SU-DHL-6 (cell line): ENCODE data around the gene SMOC2.

Experiments used
- H2AFZ ChIP-seq: fragments of 200-600 bp; sonication (generic); 2 replicates; pipeline ENCODE4 v1.6.1; 2014; ENCODE audit warnings: low read depth, mild to moderate bottlenecking, moderate library complexity, mixed read lengths, antibody characterized with exemption, low read length; ENCODE audit not compliant: severe bottlenecking
- H3F3A ChIP-seq: fragments of 200-600 bp; shearing (Covaris generic); 2 replicates; pipeline ENCODE4 v1.6.0; 2016; ENCODE audit warnings: antibody characterized with exemption, mild to moderate bottlenecking; ENCODE audit not compliant: insufficient read depth
- H3K27ac ChIP-seq: fragments of 200-600 bp; sonication (generic); 2 replicates; pipeline ENCODE4 v1.5.1; 2016; ENCODE audit warnings: low read depth, mild to moderate bottlenecking, low read length, moderate library complexity, mixed read lengths
- H3K27me3 ChIP-seq: fragments of 200-600 bp; sonication (generic), shearing (Covaris generic); 2 replicates; pipeline ENCODE4 v1.6.0; 2014; ENCODE audit warnings: mild to moderate bottlenecking, low read length
- H3K36me3 ChIP-seq: fragments of 200-600 bp; sonication (generic); 2 replicates; pipeline ENCODE4 v1.6.1; 2014; ENCODE audit warnings: mild to moderate bottlenecking, low read length, mixed read lengths
- H3K4me2 ChIP-seq: fragments of 300-600, 200-600 bp; shearing (Covaris generic), sonication (generic); 2 replicates; pipeline ENCODE4 v1.6.0; 2014; ENCODE audit warnings: low read length, low read depth, mild to moderate bottlenecking; ENCODE audit not compliant: poor library complexity, severe bottlenecking
- H3K4me3 ChIP-seq: fragments of 200-600 bp; sonication (generic); 2 replicates; pipeline ENCODE4 v1.5.1; 2014; ENCODE audit warnings: antibody characterized with exemption, low read length, mild to moderate bottlenecking, mixed read lengths; ENCODE audit not compliant: insufficient read depth, poor library complexity, severe bottlenecking
- H3K79me2 ChIP-seq: fragments of 200-600 bp; sonication (generic); 2 replicates; pipeline ENCODE4 v1.6.1; 2014; ENCODE audit warnings: mild to moderate bottlenecking, low read length, moderate library complexity; ENCODE audit not compliant: insufficient read depth
- H3K9ac ChIP-seq: fragments of 200-600 bp; sonication (generic); 2 replicates; pipeline ENCODE4 v1.7.0; 2014; ENCODE audit warnings: mild to moderate bottlenecking, low read length
- H3K9me2 ChIP-seq: fragments of 200-600 bp; sonication (generic); replicated peaks from 2 replicates; pipeline ENCODE4 v1.6.1; 2014; ENCODE audit warnings: low read length; ENCODE audit not compliant: insufficient read depth
- H3K9me3 ChIP-seq: fragments of 200-600 bp; sonication (generic); 2 replicates; pipeline ENCODE4 v1.6.1; 2014; ENCODE audit warnings: low read length, mixed read lengths; ENCODE audit not compliant: insufficient read depth
- H4K20me1 ChIP-seq: fragments of 200-600 bp; sonication (generic); 2 replicates; pipeline ENCODE4 v1.6.1; 2014; ENCODE audit warnings: low read depth, mild to moderate bottlenecking, antibody characterized with exemption, low read length, moderate library complexity, mixed read lengths
- EZH2phosphoT487 ChIP-seq: fragments of 200-600 bp; sonication (generic), shearing (Covaris generic); conservative IDR thresholded peaks from 2 replicates; pipeline ENCODE4 v1.6.1; 2018; ENCODE audit warnings: mild to moderate bottlenecking, antibody characterized with exemption, low read length, moderate library complexity, mixed read lengths
- TF ChIP-seq, protein P1 (sequence below): fragments of 200-600 bp; sonication (generic); IDR thresholded peaks from one replicate; pipeline ENCODE4 v1.5.1; 2017; ENCODE audit warnings: antibody characterized with exemption, mild to moderate bottlenecking, low read length, moderate library complexity; ENCODE audit not compliant: insufficient read depth, poor library complexity, severe bottlenecking

SMOC2 gene

DNA sequence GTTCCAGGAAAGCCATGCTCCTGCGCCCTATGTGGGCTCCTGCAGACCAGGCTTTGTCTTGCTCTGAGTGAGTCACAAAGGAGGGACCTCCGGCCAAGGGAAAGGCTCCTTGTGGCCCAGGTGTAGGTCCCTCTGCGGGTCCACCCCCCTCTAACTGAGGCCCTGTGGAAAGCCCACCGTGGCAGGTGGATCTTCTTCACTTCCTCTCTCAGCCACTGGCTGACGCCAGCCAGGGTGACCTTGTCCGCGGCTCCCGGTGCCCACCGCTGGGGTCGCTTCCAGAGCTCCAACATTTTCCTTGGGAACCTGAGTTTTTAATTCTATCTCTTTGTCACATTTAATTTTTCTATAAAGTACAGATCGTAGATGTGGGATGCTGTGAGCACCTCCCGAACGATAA lies 54.1 kb downstream of the SMOC2 start:
- Histone ChIP-seq H3K4me2 (no peak overlapping the region), H4K20me1 (no peaks in the 10 kb centered on the region), H2AFZ (no peak overlapping the region), H3F3A (no peaks in the 10 kb centered on the region), H3K9ac (no peak overlapping the region), H3K9me2 (no peaks in the 10 kb centered on the region), H3K79me2 (no peaks in the 10 kb centered on the region), H3K27ac (no peak overlapping the region), H3K4me3 (no peak overlapping the region), H3K9me3 (no peaks in the 10 kb centered on the region), H3K36me3 (no peaks in the 10 kb centered on the region), H3K27me3 (no peaks in the 10 kb centered on the region)
- TF ChIP-seq EZH2phosphoT487: no peak
- TF ChIP-seq, protein P1, sequence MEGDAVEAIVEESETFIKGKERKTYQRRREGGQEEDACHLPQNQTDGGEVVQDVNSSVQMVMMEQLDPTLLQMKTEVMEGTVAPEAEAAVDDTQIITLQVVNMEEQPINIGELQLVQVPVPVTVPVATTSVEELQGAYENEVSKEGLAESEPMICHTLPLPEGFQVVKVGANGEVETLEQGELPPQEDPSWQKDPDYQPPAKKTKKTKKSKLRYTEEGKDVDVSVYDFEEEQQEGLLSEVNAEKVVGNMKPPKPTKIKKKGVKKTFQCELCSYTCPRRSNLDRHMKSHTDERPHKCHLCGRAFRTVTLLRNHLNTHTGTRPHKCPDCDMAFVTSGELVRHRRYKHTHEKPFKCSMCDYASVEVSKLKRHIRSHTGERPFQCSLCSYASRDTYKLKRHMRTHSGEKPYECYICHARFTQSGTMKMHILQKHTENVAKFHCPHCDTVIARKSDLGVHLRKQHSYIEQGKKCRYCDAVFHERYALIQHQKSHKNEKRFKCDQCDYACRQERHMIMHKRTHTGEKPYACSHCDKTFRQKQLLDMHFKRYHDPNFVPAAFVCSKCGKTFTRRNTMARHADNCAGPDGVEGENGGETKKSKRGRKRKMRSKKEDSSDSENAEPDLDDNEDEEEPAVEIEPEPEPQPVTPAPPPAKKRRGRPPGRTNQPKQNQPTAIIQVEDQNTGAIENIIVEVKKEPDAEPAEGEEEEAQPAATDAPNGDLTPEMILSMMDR: no peak

DNA sequence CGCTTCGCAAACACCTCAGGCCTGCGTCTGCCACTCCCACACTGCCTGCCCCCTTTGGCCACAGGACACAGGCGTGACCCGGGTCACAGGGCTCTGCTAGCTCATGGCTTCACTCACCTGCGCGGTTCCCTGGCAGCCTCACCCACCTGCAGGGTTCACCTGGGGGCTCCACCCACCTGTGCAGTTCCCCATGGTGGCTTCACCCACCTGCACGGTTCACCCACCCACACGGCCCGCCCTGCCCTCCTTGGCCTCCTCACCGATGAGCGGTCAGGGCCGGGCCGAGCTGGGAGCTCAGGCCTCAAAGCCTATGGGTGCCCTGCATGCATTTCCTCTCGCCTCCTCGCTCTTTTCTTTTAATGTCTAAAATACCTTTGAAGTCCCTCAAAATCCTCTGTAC lies 54.7 kb downstream of the SMOC2 start:
- H3K27me3 ChIP-seq: no peaks in the 10 kb centered on the region
- H3K9me3 ChIP-seq: no peaks in the 10 kb centered on the region
- no peaks in the 10 kb centered on the region for H3K36me3 ChIP-seq
- no peak overlapping the region for H3K4me2 ChIP-seq
- no peak for TF ChIP-seq EZH2phosphoT487
- TF ChIP-seq, protein P1: no peak
- no peaks in the 10 kb centered on the region for H3F3A ChIP-seq
- no peak overlapping the region for H3K9ac ChIP-seq
- no peak overlapping the region for H3K27ac ChIP-seq
- no peak overlapping the region for H2AFZ ChIP-seq
- no peaks in the 10 kb centered on the region for H3K79me2 ChIP-seq
- H3K4me3 ChIP-seq: no peak overlapping the region
- no peaks in the 10 kb centered on the region for H4K20me1 ChIP-seq
- no peaks in the 10 kb centered on the region for H3K9me2 ChIP-seq

GRCh38 chr6:168496139-168496996 lies 55.4 kb downstream of the SMOC2 start:
- Histone ChIP-seq H3K9me2 (no peaks in the 10 kb centered on the region), H3K27ac (no peak overlapping the region), H3K4me3 (no peak overlapping the region), H3K27me3 (no peaks in the 10 kb centered on the region), H3K79me2 (no peaks in the 10 kb centered on the region), H3K9me3 (no peaks in the 10 kb centered on the region), H3K36me3 (no peaks in the 10 kb centered on the region), H3K4me2 (no peak overlapping the region), H2AFZ (no peak overlapping the region), H4K20me1 (no peaks in the 10 kb centered on the region), H3K9ac (no peak overlapping the region), H3F3A (no peaks in the 10 kb centered on the region)
- no peak for TF ChIP-seq EZH2phosphoT487
- TF ChIP-seq, protein P1: no peak
